C4-2B (cell line): ENCODE data around the gene PLD6.

ENCODE experiments used
- H3K27ac ChIP-seq: fragments of 450-650 bp; 2 replicates; pipeline ENCODE4 v1.5.1; 2017
- CTCF ChIP-seq: fragments of 450-650 bp; conservative IDR thresholded peaks from 2 replicates; pipeline ENCODE4 v1.5.1; 2017; ENCODE audit warnings: mild to moderate bottlenecking
- ZFX ChIP-seq: fragments of 450-650 bp; IDR thresholded peaks from 2 replicates; pipeline ENCODE4 v1.6.1; 2017

The PLD6 gene

GRCh38 chr17:17177176-17177575 is 29.0 kb downstream of the PLD6 start:
- no peak overlapping the region for H3K27ac ChIP-seq
- TF ChIP-seq CTCF (no peak), ZFX (no peak)

GRCh38 chr17:17176341-17176740 is 29.8 kb downstream of the PLD6 start:
- TF ChIP-seq ZFX, result no peak
- no peak for TF ChIP-seq CTCF

GRCh38 chr17:17175917-17176316 is 30.2 kb downstream of the PLD6 start:
- no peak for TF ChIP-seq ZFX
- TF ChIP-seq CTCF, result no peak
- no peak overlapping the region for H3K27ac ChIP-seq

More at GRCh38 chr17:17176341-17176740, 29.8 kb downstream of the PLD6 start:
- H3K27ac ChIP-seq, result no peak overlapping the region

GRCh38 chr17:17175340-17175739 is 30.8 kb downstream of the PLD6 start:
- no peak overlapping the region for H3K27ac ChIP-seq
- no peak for TF ChIP-seq ZFX
- no peak for TF ChIP-seq CTCF

GRCh38 chr17:17173921-17174320 is 32.2 kb downstream of the PLD6 start:
- TF ChIP-seq CTCF (no peak), ZFX (no peak)
- no peak overlapping the region for H3K27ac ChIP-seq

GRCh38 chr17:17172990-17173389 is 33.1 kb downstream of the PLD6 start:
- H3K27ac ChIP-seq, result no peak overlapping the region
- TF ChIP-seq CTCF, result no peak
- TF ChIP-seq ZFX, result no peak

- no peak overlapping the region for H3K27ac ChIP-seq
- TF ChIP-seq CTCF, result no peak
- no peak for TF ChIP-seq ZFX
Observed at GRCh38 chr17:17172001-17172939, 33.9 kb downstream of the PLD6 start.
